Inferior parietal cortex (tissue), 1 donor: ENCODE measurements around the gene TMEM80.

ENCODE experiments used
- DNase-seq: peaks from one replicate; pipeline ENCODE4 v3.0.0-alpha.2; 2016; ENCODE audit errors: extremely low spot score

TMEM80 gene

DNA sequence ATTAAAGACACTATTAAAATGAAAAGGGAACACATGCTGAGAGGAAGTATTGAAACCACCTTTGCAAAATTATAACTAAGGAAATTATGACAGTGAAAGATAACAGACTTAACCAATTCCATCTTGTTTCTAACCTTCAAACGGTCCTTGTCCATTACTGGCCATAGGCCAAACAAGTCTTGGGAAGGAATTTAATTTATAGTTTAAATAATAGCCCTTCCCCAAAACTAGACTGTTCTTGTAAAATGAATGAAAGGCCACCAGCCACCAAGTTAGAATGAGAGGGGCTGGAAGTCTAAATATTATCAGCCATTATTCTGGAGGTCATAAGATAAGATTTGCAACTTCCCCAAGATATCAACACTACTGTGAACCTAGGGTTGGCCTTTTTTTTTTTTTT, 49.8 kb downstream of the TMEM80 start:
- no peak for DNase-seq

DNA sequence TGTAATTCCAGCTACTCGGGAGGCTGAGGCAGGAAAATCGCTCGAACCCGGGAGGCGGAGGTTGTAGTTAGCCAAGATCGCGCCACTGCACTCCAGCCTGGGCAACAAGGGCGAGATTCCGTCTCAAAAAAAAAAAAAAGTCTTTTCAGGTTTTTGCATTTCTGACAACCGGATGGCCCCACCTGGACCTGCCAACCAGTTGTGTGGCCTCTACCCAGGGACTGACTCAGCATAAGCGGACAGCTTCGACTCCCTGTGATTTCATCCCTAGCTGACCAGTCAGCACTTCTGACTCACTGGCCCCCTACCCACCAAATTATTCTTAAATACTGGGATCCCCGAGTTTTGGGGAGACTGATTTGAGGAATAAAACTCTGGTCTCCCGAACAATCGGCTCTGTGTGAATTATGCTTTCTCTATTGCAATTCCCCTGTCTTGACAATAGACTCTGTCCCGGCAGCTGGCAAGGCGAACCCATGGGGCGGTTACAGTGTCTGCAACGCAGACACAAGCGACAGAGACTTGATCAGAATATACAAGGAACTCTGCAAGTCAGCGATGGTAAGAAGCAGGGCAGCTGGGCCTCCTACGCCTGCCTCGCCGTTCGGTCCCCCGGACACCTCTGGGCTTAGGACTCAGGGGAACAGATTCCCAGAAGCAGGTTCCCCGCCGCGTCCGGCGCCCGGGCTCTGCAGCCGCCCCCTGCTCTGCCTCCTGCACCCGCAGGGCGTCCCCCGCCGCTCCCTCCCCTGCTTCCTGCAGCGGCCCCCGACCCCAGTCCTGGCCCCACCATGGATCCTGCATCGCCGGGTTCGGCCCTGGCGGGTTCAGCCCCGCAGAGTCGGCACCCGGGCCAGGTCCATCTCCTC, 50.9 kb downstream of the TMEM80 start:
- peak; percentile 69 for DNase-seq

DNA sequence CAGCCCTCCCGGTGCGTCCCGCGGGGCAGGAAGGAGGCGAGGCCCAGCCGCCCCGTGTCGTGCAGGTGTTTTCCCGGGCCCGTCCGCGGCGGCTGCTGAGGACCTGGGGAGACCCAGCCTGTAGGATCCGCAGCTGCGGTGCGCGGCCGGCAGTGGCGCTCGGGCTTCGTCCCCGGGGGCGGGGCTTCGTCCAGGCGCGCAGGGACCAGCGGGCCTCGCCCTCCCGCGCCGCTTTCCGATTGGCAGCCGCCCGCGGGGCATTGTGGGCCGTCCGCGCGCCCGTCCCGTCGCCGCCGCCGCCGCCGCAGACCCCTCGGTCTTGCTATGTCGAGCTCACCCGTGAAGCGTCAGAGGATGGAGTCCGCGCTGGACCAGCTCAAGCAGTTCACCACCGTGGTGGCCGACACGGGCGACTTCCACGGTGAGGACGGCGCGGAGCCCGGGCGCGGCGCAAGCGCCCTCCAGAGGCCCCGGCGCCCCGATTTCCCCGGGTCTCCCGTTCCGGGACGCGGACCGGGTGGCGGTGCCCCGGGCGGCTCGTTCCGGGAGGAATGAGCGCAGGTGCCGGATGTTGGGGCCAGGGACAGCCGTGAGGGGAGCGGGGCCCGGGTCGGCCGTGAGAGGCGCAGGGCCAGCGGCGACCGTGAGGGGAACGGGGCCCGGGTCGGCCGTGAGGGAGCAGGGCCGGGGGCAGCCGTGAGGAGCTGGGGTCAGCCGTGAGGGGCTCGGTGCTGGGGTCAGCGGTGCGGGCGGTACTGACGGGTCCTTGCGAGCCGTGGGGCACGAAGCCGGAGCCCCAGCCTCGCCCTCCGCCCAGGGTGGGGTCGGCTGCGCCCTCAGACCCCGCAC, 51.8 kb downstream of the TMEM80 start, which contains the start of gene TALDO1:
Gene TALDO1 (plus strand): TSS at position 307 of the 849 bp plus-strand sequence. CDS start 18 bp downstream, at position 325.
- peak; percentile 84 for DNase-seq

DNA sequence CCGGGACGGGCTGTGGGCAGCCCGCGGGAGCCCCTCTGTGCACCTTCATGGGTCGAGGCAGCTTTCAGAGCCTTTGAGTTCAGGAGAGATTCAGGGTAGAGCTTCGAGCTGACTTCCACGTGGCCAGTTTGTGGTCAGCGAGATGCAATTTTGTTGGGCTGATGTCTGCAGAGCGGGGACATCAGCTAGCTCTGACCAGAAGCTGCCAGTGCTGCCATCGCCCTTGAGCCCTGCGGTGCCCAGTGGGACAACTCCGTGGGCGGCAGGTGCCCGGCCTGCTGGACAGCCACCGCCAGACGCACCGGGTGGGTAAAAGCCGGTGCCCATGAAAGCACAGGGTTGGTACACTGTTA, 52.4 kb downstream of the TMEM80 start:
- DNase-seq: no peak

- DNase-seq: no peak
These were observed 54.1 kb downstream of the TMEM80 start for GRCh38 chr11:749731-750130.
